Adrenal gland (tissue), 5 donors: Measurements from ENCODE around the gene MEGF11.

Experiments used
- POLR2A ChIP-seq, 2 donors: fragments of 450-650 bp; IDR thresholded peaks; one replicate each; pipeline ENCODE4 v1.6.1; 2017; ENCODE audit warnings: antibody characterized with exemption in 2 of 2, mild to moderate bottlenecking in 2 of 2, moderate library complexity in 1 of 2
- TF ChIP-seq, protein P1 (sequence below), 6 experiments: fragments of 450-650 bp in 4 of 6; fragments of 200-600 bp in 2 of 6; sonication (generic) in 1 of 6; IDR thresholded peaks; 1 replicate in 5 of 6; 2 replicates in 1 of 6; pipeline versions ENCODE4 v1.5.1 to v1.8.0; 2016 to 2021; ENCODE audit warnings: antibody characterized with exemption in 6 of 6, mild to moderate bottlenecking in 2 of 6, moderate library complexity in 1 of 6
- donor health status: DM: no; HTN: no; CAD: no.

DNA sequence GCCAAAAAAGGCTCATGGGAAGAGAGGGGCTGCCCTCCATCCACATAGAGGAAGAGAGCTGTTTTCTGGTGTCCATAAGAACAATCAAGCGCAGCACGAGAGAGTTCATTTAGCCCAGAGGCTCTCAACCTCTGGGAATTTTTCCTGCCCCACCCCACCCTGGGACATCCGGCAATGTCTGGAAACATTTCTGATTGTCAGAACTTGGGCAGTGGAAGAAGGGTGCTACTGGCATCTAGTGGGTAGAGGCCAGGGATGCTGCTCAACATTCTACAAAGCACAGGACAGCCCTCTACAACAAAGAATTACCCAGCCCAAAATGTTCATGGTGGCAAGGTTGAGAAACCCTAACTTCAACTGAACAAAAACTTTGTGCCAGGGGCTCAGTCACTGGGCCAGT is 291.4 kb downstream of the MEGF11 start:
- TF ChIP-seq, protein P1, sequence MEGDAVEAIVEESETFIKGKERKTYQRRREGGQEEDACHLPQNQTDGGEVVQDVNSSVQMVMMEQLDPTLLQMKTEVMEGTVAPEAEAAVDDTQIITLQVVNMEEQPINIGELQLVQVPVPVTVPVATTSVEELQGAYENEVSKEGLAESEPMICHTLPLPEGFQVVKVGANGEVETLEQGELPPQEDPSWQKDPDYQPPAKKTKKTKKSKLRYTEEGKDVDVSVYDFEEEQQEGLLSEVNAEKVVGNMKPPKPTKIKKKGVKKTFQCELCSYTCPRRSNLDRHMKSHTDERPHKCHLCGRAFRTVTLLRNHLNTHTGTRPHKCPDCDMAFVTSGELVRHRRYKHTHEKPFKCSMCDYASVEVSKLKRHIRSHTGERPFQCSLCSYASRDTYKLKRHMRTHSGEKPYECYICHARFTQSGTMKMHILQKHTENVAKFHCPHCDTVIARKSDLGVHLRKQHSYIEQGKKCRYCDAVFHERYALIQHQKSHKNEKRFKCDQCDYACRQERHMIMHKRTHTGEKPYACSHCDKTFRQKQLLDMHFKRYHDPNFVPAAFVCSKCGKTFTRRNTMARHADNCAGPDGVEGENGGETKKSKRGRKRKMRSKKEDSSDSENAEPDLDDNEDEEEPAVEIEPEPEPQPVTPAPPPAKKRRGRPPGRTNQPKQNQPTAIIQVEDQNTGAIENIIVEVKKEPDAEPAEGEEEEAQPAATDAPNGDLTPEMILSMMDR (IDR thresholded peaks at IDR 0.05), result peak in 2 of 6 experiments; percentile 8 to 62
- no peak for TF ChIP-seq POLR2A (IDR thresholded peaks at IDR 0.05)
